Measurements from ENCODE around the gene GDPD3.

DNA sequence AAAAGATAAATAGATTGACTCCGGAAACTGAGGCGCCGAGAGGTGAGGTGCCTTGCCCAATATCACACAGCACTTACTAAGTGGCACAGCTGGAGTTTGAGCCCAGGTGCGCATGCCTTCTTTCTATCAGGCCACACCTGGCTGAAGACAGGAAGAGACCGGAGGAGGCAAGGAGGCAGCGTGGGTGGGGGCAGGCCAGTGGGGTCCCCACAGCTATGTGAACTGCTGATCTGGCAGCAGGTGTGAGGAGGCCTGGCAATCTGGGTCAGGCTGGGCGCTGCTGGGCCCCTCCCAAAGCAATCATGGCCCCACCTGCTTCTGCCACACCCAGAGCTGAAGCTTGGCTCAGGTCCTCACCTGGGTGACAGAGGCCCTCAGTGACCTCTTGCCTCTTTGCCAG is 1.9 kb upstream of the GDPD3 start:
- no peak for TF ChIP-seq CREB1 (IDR thresholded peaks at IDR 0.05)
- no peak for TF ChIP-seq CREB1 (CRISPR knock-in tag; IDR thresholded peaks at IDR 0.05)
- no peak for TF ChIP-seq KDM5A (IDR thresholded peaks at IDR 0.05; ENCODE audit: borderline replicate concordance, low read length)
- TF ChIP-seq ZNF138 (CRISPR knock-in tag; IDR thresholded peaks at IDR 0.05; ENCODE audit: low read depth), result no peak
- TF ChIP-seq SALL2 (CRISPR knock-in tag; IDR thresholded peaks at IDR 0.05), result no peak
- TF ChIP-seq MED8 (CRISPR knock-in tag; IDR thresholded peaks at IDR 0.05; ENCODE audit: insufficient replicate concordance), result no peak
- TF ChIP-seq, protein P1, sequence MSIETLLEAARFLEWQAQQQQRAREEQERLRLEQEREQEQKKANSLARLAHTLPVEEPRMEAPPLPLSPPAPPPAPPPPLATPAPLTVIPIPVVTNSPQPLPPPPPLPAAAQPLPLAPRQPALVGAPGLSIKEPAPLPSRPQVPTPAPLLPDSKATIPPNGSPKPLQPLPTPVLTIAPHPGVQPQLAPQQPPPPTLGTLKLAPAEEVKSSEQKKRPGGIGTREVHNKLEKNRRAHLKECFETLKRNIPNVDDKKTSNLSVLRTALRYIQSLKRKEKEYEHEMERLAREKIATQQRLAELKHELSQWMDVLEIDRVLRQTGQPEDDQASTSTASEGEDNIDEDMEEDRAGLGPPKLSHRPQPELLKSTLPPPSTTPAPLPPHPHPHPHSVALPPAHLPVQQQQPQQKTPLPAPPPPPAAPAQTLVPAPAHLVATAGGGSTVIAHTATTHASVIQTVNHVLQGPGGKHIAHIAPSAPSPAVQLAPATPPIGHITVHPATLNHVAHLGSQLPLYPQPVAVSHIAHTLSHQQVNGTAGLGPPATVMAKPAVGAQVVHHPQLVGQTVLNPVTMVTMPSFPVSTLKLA (IDR thresholded peaks at IDR 0.05), result no peak
- TF ChIP-seq, protein P2, sequence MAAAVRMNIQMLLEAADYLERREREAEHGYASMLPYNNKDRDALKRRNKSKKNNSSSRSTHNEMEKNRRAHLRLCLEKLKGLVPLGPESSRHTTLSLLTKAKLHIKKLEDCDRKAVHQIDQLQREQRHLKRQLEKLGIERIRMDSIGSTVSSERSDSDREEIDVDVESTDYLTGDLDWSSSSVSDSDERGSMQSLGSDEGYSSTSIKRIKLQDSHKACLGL (CRISPR knock-in tag; IDR thresholded peaks at IDR 0.05), result no peak
- TF ChIP-seq, protein P3, sequence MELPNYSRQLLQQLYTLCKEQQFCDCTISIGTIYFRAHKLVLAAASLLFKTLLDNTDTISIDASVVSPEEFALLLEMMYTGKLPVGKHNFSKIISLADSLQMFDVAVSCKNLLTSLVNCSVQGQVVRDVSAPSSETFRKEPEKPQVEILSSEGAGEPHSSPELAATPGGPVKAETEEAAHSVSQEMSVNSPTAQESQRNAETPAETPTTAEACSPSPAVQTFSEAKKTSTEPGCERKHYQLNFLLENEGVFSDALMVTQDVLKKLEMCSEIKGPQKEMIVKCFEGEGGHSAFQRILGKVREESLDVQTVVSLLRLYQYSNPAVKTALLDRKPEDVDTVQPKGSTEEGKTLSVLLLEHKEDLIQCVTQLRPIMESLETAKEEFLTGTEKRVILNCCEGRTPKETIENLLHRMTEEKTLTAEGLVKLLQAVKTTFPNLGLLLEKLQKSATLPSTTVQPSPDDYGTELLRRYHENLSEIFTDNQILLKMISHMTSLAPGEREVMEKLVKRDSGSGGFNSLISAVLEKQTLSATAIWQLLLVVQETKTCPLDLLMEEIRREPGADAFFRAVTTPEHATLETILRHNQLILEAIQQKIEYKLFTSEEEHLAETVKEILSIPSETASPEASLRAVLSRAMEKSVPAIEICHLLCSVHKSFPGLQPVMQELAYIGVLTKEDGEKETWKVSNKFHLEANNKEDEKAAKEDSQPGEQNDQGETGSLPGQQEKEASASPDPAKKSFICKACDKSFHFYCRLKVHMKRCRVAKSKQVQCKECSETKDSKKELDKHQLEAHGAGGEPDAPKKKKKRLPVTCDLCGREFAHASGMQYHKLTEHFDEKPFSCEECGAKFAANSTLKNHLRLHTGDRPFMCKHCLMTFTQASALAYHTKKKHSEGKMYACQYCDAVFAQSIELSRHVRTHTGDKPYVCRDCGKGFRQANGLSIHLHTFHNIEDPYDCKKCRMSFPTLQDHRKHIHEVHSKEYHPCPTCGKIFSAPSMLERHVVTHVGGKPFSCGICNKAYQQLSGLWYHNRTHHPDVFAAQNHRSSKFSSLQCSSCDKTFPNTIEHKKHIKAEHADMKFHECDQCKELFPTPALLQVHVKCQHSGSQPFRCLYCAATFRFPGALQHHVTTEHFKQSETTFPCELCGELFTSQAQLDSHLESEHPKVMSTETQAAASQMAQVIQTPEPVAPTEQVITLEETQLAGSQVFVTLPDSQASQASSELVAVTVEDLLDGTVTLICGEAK (IDR thresholded peaks at IDR 0.05), result no peak
- TF ChIP-seq, protein P3 (CRISPR knock-in tag; IDR thresholded peaks at IDR 0.05), result no peak
- TF ChIP-seq NFRKB (IDR thresholded peaks at IDR 0.05), result no peak
- no peak for TF ChIP-seq EZH2 (conservative IDR thresholded peaks at IDR 0.05; ENCODE audit: low read depth, low read length)
- TF ChIP-seq CTCF (CRISPR knock-in tag; IDR thresholded peaks at IDR 0.05), result no peak
- no peak for TF ChIP-seq POLR2AphosphoS5 (IDR thresholded peaks at IDR 0.05; ENCODE audit: low read depth, low read length)

Measured in HepG2 (cell line).